ENCODE measurements around the gene FAM184A.
"Not testable (repeated sequence)": the region's sequence is repeated elsewhere in the genome, so short reads cannot be mapped to it uniquely, and the experiment has no call there.

The FAM184A gene

DNA sequence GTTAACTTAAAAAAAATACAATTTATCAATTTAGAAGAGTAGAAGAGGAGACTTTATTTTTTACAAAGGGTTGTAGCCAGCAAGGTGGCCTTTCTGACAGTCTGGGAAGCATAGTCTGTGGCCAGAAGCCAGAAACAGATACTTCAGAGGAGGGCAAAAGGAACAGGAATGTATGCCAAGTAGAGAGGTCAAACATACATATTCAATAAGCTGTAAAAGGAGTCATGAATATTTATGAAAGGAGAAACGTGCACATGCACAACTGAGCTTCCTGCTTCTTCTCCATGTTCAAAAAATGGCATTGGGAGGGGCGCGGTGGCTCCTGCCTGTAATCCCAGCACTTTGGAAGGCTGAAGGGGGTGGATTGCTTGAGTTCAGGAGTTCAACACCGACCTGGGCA, 43.9 kb upstream of the FAM184A start:
- DNase-seq (ENCODE audit: low spot score), result no peak
- TF ChIP-seq, protein P1, sequence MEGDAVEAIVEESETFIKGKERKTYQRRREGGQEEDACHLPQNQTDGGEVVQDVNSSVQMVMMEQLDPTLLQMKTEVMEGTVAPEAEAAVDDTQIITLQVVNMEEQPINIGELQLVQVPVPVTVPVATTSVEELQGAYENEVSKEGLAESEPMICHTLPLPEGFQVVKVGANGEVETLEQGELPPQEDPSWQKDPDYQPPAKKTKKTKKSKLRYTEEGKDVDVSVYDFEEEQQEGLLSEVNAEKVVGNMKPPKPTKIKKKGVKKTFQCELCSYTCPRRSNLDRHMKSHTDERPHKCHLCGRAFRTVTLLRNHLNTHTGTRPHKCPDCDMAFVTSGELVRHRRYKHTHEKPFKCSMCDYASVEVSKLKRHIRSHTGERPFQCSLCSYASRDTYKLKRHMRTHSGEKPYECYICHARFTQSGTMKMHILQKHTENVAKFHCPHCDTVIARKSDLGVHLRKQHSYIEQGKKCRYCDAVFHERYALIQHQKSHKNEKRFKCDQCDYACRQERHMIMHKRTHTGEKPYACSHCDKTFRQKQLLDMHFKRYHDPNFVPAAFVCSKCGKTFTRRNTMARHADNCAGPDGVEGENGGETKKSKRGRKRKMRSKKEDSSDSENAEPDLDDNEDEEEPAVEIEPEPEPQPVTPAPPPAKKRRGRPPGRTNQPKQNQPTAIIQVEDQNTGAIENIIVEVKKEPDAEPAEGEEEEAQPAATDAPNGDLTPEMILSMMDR (IDR thresholded peaks at IDR 0.05; ENCODE audit: extremely low read depth, missing control alignments), result no peak

GRCh38 chr6:119121367-119121766, 42.9 kb upstream of the FAM184A start:
- no peak for DNase-seq (ENCODE audit: low spot score)
- TF ChIP-seq, protein P1 (IDR thresholded peaks at IDR 0.05; ENCODE audit: extremely low read depth, missing control alignments), result no peak

- TF ChIP-seq, protein P1 (IDR thresholded peaks at IDR 0.05; ENCODE audit: extremely low read depth, missing control alignments), result no peak
- DNase-seq (ENCODE audit: low spot score), result no peak
Measured at GRCh38 chr6:119119989-119120388, 41.5 kb upstream of the FAM184A start.

GRCh38 chr6:119119062-119119461, 40.6 kb upstream of the FAM184A start:
- DNase-seq (ENCODE audit: low spot score), result not testable (repeated sequence)

GRCh38 chr6:119116712-119117281, 38.3 kb upstream of the FAM184A start:
- TF ChIP-seq, protein P1 (IDR thresholded peaks at IDR 0.05; ENCODE audit: extremely low read depth, missing control alignments), result no peak
- DNase-seq (ENCODE audit: low spot score), result no peak

- DNase-seq (ENCODE audit: low spot score), result no peak
- TF ChIP-seq, protein P1 (IDR thresholded peaks at IDR 0.05; ENCODE audit: extremely low read depth, missing control alignments), result no peak
Measured at GRCh38 chr6:119113961-119114360, 35.5 kb upstream of the FAM184A start.

DNA sequence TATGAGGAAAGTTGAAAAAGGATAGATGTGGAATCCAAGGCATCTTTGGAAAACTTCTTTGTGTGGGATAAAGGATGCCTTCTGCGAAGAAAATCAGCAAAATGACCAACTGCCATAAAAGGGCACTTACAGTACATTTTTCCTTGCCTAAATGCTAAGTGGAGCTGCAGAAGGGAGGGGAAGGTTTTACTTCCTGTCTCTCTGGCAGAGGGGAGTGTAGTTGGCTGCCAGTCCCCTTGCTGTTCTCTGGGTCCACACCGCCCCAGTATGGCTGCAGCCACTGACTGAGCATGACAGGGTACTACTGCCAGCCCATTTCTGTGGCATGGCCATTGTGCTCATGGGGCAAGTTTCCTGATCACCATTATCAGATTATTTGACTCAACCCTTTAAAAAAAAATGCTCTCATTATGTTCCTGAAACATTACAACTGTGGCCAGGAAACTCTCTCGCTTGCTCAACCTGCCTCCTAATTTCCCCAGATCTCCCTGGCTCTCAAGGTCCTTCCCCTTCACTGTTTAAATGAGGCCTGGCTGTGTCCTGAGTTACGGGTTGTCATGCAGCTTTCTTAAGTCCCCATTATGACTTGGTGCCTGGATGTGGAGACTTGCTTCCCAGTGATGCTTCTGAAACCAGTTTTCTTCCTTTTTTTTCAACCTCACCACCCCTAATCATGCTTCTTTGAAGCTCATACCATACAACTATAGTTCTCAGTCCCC, 34.5 kb upstream of the FAM184A start:
- TF ChIP-seq, protein P1 (IDR thresholded peaks at IDR 0.05; ENCODE audit: extremely low read depth, missing control alignments), result no peak
- DNase-seq (ENCODE audit: low spot score), result no peak
